Measurements from ENCODE around the gene GPX4. TPM values are rescaled to one million over a fixed set of nuclear protein-coding genes. Genes with fewer than 3 reads are reported as not detected.

The GPX4 gene
- total and polyA plus RNA-seq, 9 of the 15 experiments (the other 6 are each of a cell fraction or from before 2014, with no cell fraction given) = 61.4 to 661 (median 349) TPM

DNA sequence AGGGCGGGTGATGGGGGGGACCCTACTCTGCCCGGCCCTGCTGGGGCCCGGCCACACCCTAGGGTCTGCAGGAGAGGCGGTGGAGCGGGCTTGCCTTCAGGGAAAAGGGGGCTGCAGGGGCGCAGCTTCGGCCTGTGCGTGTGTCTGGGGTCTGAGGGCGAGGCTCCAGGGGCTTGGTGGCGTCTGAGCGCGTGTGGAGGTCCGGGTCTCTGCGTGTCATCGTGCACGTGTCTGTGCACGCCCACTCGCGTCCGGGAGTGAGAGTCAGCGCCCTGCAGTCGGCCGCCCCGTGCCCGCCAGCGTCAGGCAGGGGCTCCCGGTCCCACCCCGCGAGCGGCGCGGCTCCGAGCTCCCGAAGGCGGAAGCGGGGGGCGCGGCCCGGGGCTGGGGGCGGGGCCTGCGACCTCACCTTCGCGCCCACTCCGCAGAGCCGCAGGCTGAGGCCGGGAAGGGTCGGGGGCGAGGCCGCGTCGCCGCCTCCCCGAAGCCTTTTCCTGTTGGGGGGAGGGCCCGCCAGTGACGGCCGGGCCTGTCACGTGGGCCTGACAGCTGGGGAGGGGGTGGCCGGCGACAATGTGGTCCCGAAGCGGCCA, 37.0 kb upstream of the GPX4 start, which contains the start of gene ARHGAP45 (continued):
- TF ChIP-seq ZNF830 (CRISPR knock-in tag; IDR thresholded peaks at IDR 0.05) = no peak
- no peak for TF ChIP-seq ZNF586 (CRISPR knock-in tag; conservative IDR thresholded peaks at IDR 0.05)
- TF ChIP-seq DPF2 (IDR thresholded peaks at IDR 0.05) = no peak
- TF ChIP-seq, protein P1, sequence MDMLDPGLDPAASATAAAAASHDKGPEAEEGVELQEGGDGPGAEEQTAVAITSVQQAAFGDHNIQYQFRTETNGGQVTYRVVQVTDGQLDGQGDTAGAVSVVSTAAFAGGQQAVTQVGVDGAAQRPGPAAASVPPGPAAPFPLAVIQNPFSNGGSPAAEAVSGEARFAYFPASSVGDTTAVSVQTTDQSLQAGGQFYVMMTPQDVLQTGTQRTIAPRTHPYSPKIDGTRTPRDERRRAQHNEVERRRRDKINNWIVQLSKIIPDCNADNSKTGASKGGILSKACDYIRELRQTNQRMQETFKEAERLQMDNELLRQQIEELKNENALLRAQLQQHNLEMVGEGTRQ (CRISPR knock-in tag; IDR thresholded peaks at IDR 0.05) = peak; percentile 84
- no peak for TF ChIP-seq ZNF41 (CRISPR knock-in tag; conservative IDR thresholded peaks at IDR 0.05)
- TF ChIP-seq SIN3A (IDR thresholded peaks at IDR 0.05; ENCODE audit: borderline replicate concordance in 2 of 2, control insufficient read depth in 1 of 2, low read depth in 2 of 2, low read length in 2 of 2) = peak in 1 of 2 experiments; percentile 66; a peak in 2 of 4 replicates
- no peak for TF ChIP-seq ZNF561 (CRISPR knock-in tag; conservative IDR thresholded peaks at IDR 0.05)
- no peak for TF ChIP-seq HDAC2 (IDR thresholded peaks at IDR 0.05)
- no peak for TF ChIP-seq STAT5A (IDR thresholded peaks at IDR 0.05; ENCODE audit: borderline replicate concordance, low read length)
- TF ChIP-seq ZNF583 (CRISPR knock-in tag; IDR thresholded peaks at IDR 0.05) = no peak
- no peak for TF ChIP-seq POU5F1 (IDR thresholded peaks at IDR 0.05; ENCODE audit: borderline replicate concordance, low read depth, low read length, partially characterized antibody)
- TF ChIP-seq TARDBP (IDR thresholded peaks at IDR 0.05) = no peak
- TF ChIP-seq ZNF644 (tag; IDR thresholded peaks at IDR 0.05; ENCODE audit: low read depth) = no peak
- no peak for TF ChIP-seq EP400 (IDR thresholded peaks at IDR 0.05)
- 0 out of 2 replicates have a peak, but pooled peaks have one; percentile 26 for TF ChIP-seq CBFA2T2 (conservative IDR thresholded peaks at IDR 0.05)
- TF ChIP-seq MCM3 (IDR thresholded peaks at IDR 0.05) = no peak
- no peak for TF ChIP-seq DMBX1 (CRISPR knock-in tag; IDR thresholded peaks at IDR 0.05; ENCODE audit: borderline replicate concordance)
- TF ChIP-seq POLR3A (IDR thresholded peaks at IDR 0.05; ENCODE audit: borderline replicate concordance, extremely low read depth, insufficient read depth, insufficient read length) = no peak
- TF ChIP-seq, protein P2, sequence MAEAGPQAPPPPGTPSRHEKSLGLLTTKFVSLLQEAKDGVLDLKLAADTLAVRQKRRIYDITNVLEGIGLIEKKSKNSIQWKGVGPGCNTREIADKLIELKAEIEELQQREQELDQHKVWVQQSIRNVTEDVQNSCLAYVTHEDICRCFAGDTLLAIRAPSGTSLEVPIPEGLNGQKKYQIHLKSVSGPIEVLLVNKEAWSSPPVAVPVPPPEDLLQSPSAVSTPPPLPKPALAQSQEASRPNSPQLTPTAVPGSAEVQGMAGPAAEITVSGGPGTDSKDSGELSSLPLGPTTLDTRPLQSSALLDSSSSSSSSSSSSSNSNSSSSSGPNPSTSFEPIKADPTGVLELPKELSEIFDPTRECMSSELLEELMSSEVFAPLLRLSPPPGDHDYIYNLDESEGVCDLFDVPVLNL (CRISPR knock-in tag; IDR thresholded peaks at IDR 0.05; ENCODE audit: low read depth) = no peak
- no peak for TF ChIP-seq HLTF (IDR thresholded peaks at IDR 0.05)
- peak; percentile 16 for TF ChIP-seq PCBP1 (IDR thresholded peaks at IDR 0.05; ENCODE audit: low read depth, low read length, poor library complexity, severe bottlenecking)
- TF ChIP-seq ZNF232 (CRISPR knock-in tag; IDR thresholded peaks at IDR 0.05) = no peak
- TF ChIP-seq ESRRB (CRISPR knock-in tag; IDR thresholded peaks at IDR 0.05; ENCODE audit: borderline replicate concordance) = no peak
- TF ChIP-seq ESRRA (IDR thresholded peaks at IDR 0.05; ENCODE audit: borderline replicate concordance, low read depth) = peak; percentile 55
- TF ChIP-seq, protein P3, sequence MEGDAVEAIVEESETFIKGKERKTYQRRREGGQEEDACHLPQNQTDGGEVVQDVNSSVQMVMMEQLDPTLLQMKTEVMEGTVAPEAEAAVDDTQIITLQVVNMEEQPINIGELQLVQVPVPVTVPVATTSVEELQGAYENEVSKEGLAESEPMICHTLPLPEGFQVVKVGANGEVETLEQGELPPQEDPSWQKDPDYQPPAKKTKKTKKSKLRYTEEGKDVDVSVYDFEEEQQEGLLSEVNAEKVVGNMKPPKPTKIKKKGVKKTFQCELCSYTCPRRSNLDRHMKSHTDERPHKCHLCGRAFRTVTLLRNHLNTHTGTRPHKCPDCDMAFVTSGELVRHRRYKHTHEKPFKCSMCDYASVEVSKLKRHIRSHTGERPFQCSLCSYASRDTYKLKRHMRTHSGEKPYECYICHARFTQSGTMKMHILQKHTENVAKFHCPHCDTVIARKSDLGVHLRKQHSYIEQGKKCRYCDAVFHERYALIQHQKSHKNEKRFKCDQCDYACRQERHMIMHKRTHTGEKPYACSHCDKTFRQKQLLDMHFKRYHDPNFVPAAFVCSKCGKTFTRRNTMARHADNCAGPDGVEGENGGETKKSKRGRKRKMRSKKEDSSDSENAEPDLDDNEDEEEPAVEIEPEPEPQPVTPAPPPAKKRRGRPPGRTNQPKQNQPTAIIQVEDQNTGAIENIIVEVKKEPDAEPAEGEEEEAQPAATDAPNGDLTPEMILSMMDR (IDR thresholded peaks at IDR 0.05 in 2 of 3, conservative IDR thresholded peaks at IDR 0.05 in 1 of 3; ENCODE audit: insufficient read depth in 2 of 3, low read depth in 1 of 3, low read length in 3 of 3) = no peak
- no peak for TF ChIP-seq ATF1 (CRISPR knock-in tag; IDR thresholded peaks at IDR 0.05)
- 0 out of 2 replicates have a peak, but pooled peaks have one; percentile 14 for TF ChIP-seq ATF1 (tag; IDR thresholded peaks at IDR 0.05)
- no peak for TF ChIP-seq DIDO1 (tag; IDR thresholded peaks at IDR 0.05; ENCODE audit: low read depth)
